ENCODE measurements around the gene SYT1. TPM values are rescaled to one million over a fixed set of nuclear protein-coding genes. Genes with fewer than 3 reads are reported as not detected.

The SYT1 gene
- total RNA-seq, 1 experiment from 2014 or later = 44.9 TPM

DNA sequence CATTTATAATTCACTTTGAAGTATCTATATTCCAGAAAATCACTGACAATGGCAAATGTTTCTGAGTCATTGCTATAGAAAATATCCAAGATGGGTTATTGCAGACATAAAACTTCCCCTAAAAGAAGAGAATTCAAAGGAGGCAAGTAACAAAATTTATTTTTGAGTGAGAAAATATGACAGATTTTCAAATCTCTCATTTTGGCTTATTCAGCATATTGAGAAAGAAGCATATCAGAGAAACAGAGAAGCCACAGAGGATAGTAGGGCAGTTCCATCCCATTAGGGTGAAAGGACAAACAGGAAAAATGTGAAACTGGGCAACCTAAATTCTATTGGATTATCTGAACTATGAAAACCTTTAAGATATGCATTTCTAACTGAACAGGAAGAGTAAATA lies 85.0 kb downstream of the SYT1 start:
- H3K36me3 ChIP-seq (ENCODE audit: control insufficient read depth in 1 of 2, insufficient read depth in 2 of 2, low read length in 2 of 2) = peaks cover 0 to 7% of the 10 kb centered on the region in 2 experiments; a peak in 1 of 4 replicates

More for the DNA sequence above, 85.0 kb downstream of the SYT1 start:
- H3K4me3 ChIP-seq (replicated peaks in 1 of 2; ENCODE audit: low read depth in 1 of 2, low read length in 2 of 2) = no peak overlapping the region
- H3K27me3 ChIP-seq (ENCODE audit: insufficient read depth, low read length) = no peaks in the 10 kb centered on the region
- no peak overlapping the region for H2AFZ ChIP-seq (ENCODE audit: low read depth, low read length, poor library complexity, severe bottlenecking)
- RAD21 ChIA-PET (ENCODE audit: low non-redundant PET in 1 of 2, low total read pairs in 2 of 2, uncharacterized antibody in 2 of 2, unreplicated experiment in 2 of 2) = no interaction called here
- TF ChIP-seq, protein P1, sequence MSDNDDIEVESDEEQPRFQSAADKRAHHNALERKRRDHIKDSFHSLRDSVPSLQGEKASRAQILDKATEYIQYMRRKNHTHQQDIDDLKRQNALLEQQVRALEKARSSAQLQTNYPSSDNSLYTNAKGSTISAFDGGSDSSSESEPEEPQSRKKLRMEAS (IDR thresholded peaks at IDR 0.05) = no peak
- no peak for TF ChIP-seq ELF1 (IDR thresholded peaks at IDR 0.05; ENCODE audit: borderline replicate concordance, low read depth)
- no peak for TF ChIP-seq RAD21 (IDR thresholded peaks at IDR 0.05; ENCODE audit: low read depth)
- TF ChIP-seq, protein P2, sequence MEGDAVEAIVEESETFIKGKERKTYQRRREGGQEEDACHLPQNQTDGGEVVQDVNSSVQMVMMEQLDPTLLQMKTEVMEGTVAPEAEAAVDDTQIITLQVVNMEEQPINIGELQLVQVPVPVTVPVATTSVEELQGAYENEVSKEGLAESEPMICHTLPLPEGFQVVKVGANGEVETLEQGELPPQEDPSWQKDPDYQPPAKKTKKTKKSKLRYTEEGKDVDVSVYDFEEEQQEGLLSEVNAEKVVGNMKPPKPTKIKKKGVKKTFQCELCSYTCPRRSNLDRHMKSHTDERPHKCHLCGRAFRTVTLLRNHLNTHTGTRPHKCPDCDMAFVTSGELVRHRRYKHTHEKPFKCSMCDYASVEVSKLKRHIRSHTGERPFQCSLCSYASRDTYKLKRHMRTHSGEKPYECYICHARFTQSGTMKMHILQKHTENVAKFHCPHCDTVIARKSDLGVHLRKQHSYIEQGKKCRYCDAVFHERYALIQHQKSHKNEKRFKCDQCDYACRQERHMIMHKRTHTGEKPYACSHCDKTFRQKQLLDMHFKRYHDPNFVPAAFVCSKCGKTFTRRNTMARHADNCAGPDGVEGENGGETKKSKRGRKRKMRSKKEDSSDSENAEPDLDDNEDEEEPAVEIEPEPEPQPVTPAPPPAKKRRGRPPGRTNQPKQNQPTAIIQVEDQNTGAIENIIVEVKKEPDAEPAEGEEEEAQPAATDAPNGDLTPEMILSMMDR (IDR thresholded peaks at IDR 0.05 in 2 of 3, conservative IDR thresholded peaks at IDR 0.05 in 1 of 3; ENCODE audit: borderline replicate concordance in 1 of 3, insufficient read depth in 1 of 3, low read depth in 2 of 3, low read length in 2 of 3) = no peak
- no peak for TF ChIP-seq FOSL1 (IDR thresholded peaks at IDR 0.05; ENCODE audit: low read depth)
- TF ChIP-seq, protein P3, sequence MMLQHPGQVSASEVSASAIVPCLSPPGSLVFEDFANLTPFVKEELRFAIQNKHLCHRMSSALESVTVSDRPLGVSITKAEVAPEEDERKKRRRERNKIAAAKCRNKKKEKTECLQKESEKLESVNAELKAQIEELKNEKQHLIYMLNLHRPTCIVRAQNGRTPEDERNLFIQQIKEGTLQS (IDR thresholded peaks at IDR 0.05) = no peak
- no peak; the same call in 1 of the 2 replicates for TF ChIP-seq ZNF274 (IDR thresholded peaks at IDR 0.05; ENCODE audit: low read depth, low read length)
- TF ChIP-seq, protein P4, sequence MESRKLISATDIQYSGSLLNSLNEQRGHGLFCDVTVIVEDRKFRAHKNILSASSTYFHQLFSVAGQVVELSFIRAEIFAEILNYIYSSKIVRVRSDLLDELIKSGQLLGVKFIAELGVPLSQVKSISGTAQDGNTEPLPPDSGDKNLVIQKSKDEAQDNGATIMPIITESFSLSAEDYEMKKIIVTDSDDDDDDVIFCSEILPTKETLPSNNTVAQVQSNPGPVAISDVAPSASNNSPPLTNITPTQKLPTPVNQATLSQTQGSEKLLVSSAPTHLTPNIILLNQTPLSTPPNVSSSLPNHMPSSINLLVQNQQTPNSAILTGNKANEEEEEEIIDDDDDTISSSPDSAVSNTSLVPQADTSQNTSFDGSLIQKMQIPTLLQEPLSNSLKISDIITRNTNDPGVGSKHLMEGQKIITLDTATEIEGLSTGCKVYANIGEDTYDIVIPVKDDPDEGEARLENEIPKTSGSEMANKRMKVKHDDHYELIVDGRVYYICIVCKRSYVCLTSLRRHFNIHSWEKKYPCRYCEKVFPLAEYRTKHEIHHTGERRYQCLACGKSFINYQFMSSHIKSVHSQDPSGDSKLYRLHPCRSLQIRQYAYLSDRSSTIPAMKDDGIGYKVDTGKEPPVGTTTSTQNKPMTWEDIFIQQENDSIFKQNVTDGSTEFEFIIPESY (IDR thresholded peaks at IDR 0.05; ENCODE audit: extremely low read depth, insufficient replicate concordance, low read length) = no peak
- no peak for TF ChIP-seq CEBPB (IDR thresholded peaks at IDR 0.05; ENCODE audit: low read depth)
- no peak for TF ChIP-seq CBX3 (IDR thresholded peaks at IDR 0.05; ENCODE audit: low read depth)
- no peak for TF ChIP-seq EZH2phosphoT487 (IDR thresholded peaks at IDR 0.05; ENCODE audit: borderline replicate concordance)
- TF ChIP-seq EZH2 (IDR thresholded peaks at IDR 0.05) = no peak
- TF ChIP-seq TCF7L2 (IDR thresholded peaks at IDR 0.05; ENCODE audit: borderline replicate concordance, extremely low read depth, insufficient read depth, insufficient read length) = no peak
- TF ChIP-seq JUND (IDR thresholded peaks at IDR 0.05) = no peak
- TF ChIP-seq SIN3A (IDR thresholded peaks at IDR 0.05; ENCODE audit: low read depth) = no peak
- TF ChIP-seq ZFX (IDR thresholded peaks at IDR 0.05) = no peak
- H3K4me1 ChIP-seq (ENCODE audit: control insufficient read depth in 1 of 2, insufficient read depth in 2 of 2, low read length in 2 of 2) = no peaks in the 10 kb centered on the region; a peak in 1 of 4 replicates
- intact Hi-C loops (cut with micrococcal nuclease) = no loop called here
- no TSS peak for BruUV-seq (replicated peaks)
- H3K79me2 ChIP-seq (ENCODE audit: insufficient read depth, low read length) = peaks cover 13% of the 10 kb centered on the region; the same call in 1 of the 2 replicates
- POLR2A ChIA-PET = no interaction called here
- no peaks in the 10 kb centered on the region for H3K9me2 ChIP-seq (ENCODE audit: insufficient read depth)
- no peaks in the 10 kb centered on the region for H3K9me3 ChIP-seq (ENCODE audit: control insufficient read depth in 1 of 2, insufficient read depth in 1 of 2, low read depth in 1 of 2, low read length in 2 of 2)
- CTCF ChIA-PET = no interaction called here
- H3K9ac ChIP-seq (ENCODE audit: low read length) = no peak overlapping the region
- no peak for DNase-seq (ENCODE audit: low read depth, low spot score)
- no peak overlapping the region for H3K27ac ChIP-seq (ENCODE audit: low read depth, low read length)
- ATAC-seq = no peak
- H4K20me1 ChIP-seq (ENCODE audit: insufficient read depth) = no peaks in the 10 kb centered on the region
- H3K4me2 ChIP-seq (ENCODE audit: low read length) = no peak overlapping the region

Measured in HCT116 (cell line).